HCT116 (cell line): ENCODE data around the gene LRRK1. TPM values are rescaled to one million over a fixed set of nuclear protein-coding genes. Genes with fewer than 3 reads are reported as not detected.

Experiments
- ATAC-seq: fragments of 200-7000 bp; cut with Tn5 transposase; 2 replicates; pipeline ENCODE4 v1.9.1; 2020; ENCODE audit warnings: mild to moderate bottlenecking, moderate library complexity
- BruUV-seq: library from RNA; stranded (reverse); fragments of 400-500 nt; replicated peaks from 2 replicates; lab custom pipeline; 2021; lab: Mats Ljungman, UMichigan
- CTCF ChIA-PET: fragments of 300-600 bp; sonication (Branson Sonifier 250); formaldehyde crosslinking; loops from one replicate; lab custom pipeline; 2021; ENCODE audit warnings: antibody characterized with exemption; lab: Charles Lee
- POLR2A ChIA-PET: fragments of 300-600, 350-600 bp; sonication (Branson Sonifier 250); formaldehyde crosslinking; loops from one replicate; lab custom pipeline; 2021; ENCODE audit warnings: antibody characterized with exemption; lab: Charles Lee
- RAD21 ChIA-PET, 2 experiments: fragments of 300-600 bp; sonication (Branson Sonifier 250); formaldehyde crosslinking; loops; one replicate each; lab custom pipeline; 2023; ENCODE audit warnings: low total read pairs in 2 of 2; ENCODE audit not compliant: uncharacterized antibody in 2 of 2, unreplicated experiment in 2 of 2, low non-redundant PET in 1 of 2; lab: Charles Lee
- DNase-seq: peaks from one replicate; pipeline ENCODE4 v3.0.0-alpha.2; 2010; ENCODE audit warnings: low read depth, low spot score
- H2AFZ ChIP-seq: fragments of 200-600 bp; shearing (Covaris generic), sonication (generic); 2 replicates; pipeline ENCODE4 v1.6.1; 2017; ENCODE audit warnings: low read depth, mixed run types, mixed read lengths, antibody characterized with exemption, low read length; ENCODE audit not compliant: poor library complexity, severe bottlenecking
- H3K27ac ChIP-seq: 2 replicates; pipeline ENCODE4 v1.5.1; 2012; ENCODE audit warnings: low read depth, low read length
- H3K27me3 ChIP-seq: fragments of 200-600 bp; sonication (generic); 2 replicates; pipeline ENCODE4 v1.6.1; 2016; ENCODE audit warnings: mixed run types, low read length, mixed read lengths; ENCODE audit not compliant: insufficient read depth
- H3K36me3 ChIP-seq, 2 experiments: fragments of 200-500 bp in 1 of 2; fragments of 200-600 bp in 1 of 2; sonication (Bioruptor generic) in 1 of 2; sonication (generic) in 1 of 2; 2 replicates each; pipeline versions ENCODE4 v1.5.1 to v1.6.1; 2014 to 2016; ENCODE audit warnings: low read length in 2 of 2, inconsistent platforms in 1 of 2, mixed read lengths in 1 of 2, mixed run types in 1 of 2; ENCODE audit not compliant: insufficient read depth in 2 of 2, control insufficient read depth in 1 of 2
- H3K4me1 ChIP-seq, 2 experiments: fragments of 200-600 bp in 1 of 2; sonication (generic) in 1 of 2; 2 replicates each; pipeline versions ENCODE4 v1.5.1 to v1.6.1; 2012 to 2017; ENCODE audit warnings: low read length in 2 of 2, inconsistent platforms in 1 of 2, mild to moderate bottlenecking in 1 of 2, mixed read lengths in 1 of 2, mixed run types in 1 of 2, moderate library complexity in 1 of 2; ENCODE audit not compliant: insufficient read depth in 2 of 2, control insufficient read depth in 1 of 2
- H3K4me2 ChIP-seq: fragments of 200-600 bp; sonication (generic); 2 replicates; pipeline ENCODE4 v1.6.1; 2017; ENCODE audit warnings: mixed run types, low read length, mixed read lengths
- H3K4me3 ChIP-seq, 2 experiments: fragments of 200-600 bp in 1 of 2; sonication (generic) in 1 of 2; replicated peaks in 1 of 2; 2 replicates each; pipeline ENCODE4 v1.5.1; 2011 to 2016; ENCODE audit warnings: low read length in 2 of 2, control low read depth in 1 of 2, low read depth in 1 of 2, mild to moderate bottlenecking in 1 of 2, mixed read lengths in 1 of 2, mixed run types in 1 of 2
- H3K79me2 ChIP-seq: fragments of 200-600 bp; sonication (generic); 2 replicates; pipeline ENCODE4 v1.6.1; 2017; ENCODE audit warnings: mild to moderate bottlenecking, mixed run types, low read length, moderate library complexity, mixed read lengths; ENCODE audit not compliant: insufficient read depth
- H3K9ac ChIP-seq: fragments of 200-600 bp; sonication (generic); 2 replicates; pipeline ENCODE4 v1.6.1; 2016; ENCODE audit warnings: low read length, mixed read lengths
- H3K9me2 ChIP-seq: fragments of 200-600 bp; sonication (generic), shearing (Covaris generic); 2 replicates; pipeline ENCODE4 v1.6.1; 2017; ENCODE audit warnings: mixed run types, mild to moderate bottlenecking, moderate library complexity; ENCODE audit not compliant: insufficient read depth
- H3K9me3 ChIP-seq, 2 experiments: fragments of 200-500 bp in 1 of 2; fragments of 200-600 bp in 1 of 2; sonication (Bioruptor generic) in 1 of 2; sonication (generic) in 1 of 2; 2 replicates each; pipeline ENCODE4 v1.6.1; 2014 to 2017; ENCODE audit warnings: low read length in 2 of 2, mixed read lengths in 2 of 2, inconsistent platforms in 1 of 2, low read depth in 1 of 2, mild to moderate bottlenecking in 1 of 2, mixed run types in 1 of 2, moderate library complexity in 1 of 2; ENCODE audit not compliant: control insufficient read depth in 1 of 2, insufficient read depth in 1 of 2
- H4K20me1 ChIP-seq: fragments of 200-600 bp; sonication (generic), shearing (Covaris generic); 2 replicates; pipeline ENCODE4 v1.6.1; 2017; ENCODE audit warnings: mixed run types, mild to moderate bottlenecking, moderate library complexity; ENCODE audit not compliant: insufficient read depth
- EGR1 ChIP-seq: IDR thresholded peaks from 2 replicates; pipeline ENCODE4 v1.6.1; 2012; ENCODE audit warnings: low read depth
- EZH2phosphoT487 ChIP-seq: fragments of 200-600 bp; IDR thresholded peaks from 2 replicates; pipeline ENCODE4 v1.6.1; 2018; ENCODE audit warnings: antibody characterized with exemption, borderline replicate concordance
- POLR2A ChIP-seq: IDR thresholded peaks from 2 replicates; pipeline ENCODE4 v1.7.0; 2011; ENCODE audit warnings: borderline replicate concordance; ENCODE audit not compliant: insufficient read depth, insufficient read length; ENCODE audit errors: extremely low read depth
- REST ChIP-seq: IDR thresholded peaks from 2 replicates; pipeline ENCODE4 v1.6.1; 2012; ENCODE audit warnings: low read depth
- SP1 ChIP-seq: IDR thresholded peaks from 2 replicates; pipeline ENCODE4 v1.6.1; 2012; ENCODE audit warnings: low read depth
- ZFX ChIP-seq: fragments of 450-650 bp; IDR thresholded peaks from 2 replicates; pipeline ENCODE4 v1.6.1; 2017
- ZNF274 ChIP-seq: fragments of 200-500 bp; sonication (Bioruptor generic); IDR thresholded peaks from 2 replicates; pipeline ENCODE4 v1.6.1; 2014; ENCODE audit warnings: mild to moderate bottlenecking, low read depth, low read length, inconsistent platforms
- intact Hi-C: fragments of 100-400 bp; cut with micrococcal nuclease; formaldehyde crosslinking; loops from 2 replicates; pipeline ENCODE4 v1.10.0; 2022
- total RNA-seq: library from RNA; stranded (reverse); gene quantifications from one replicate; pipeline ENCODE4 v1.2.1, GENCODE V29; 2021; ENCODE audit not compliant: unreplicated experiment

LRRK1 gene
- total RNA-seq, 1 experiment from 2014 or later: 21.6 TPM

- no peak for ATAC-seq
- no peak for TF ChIP-seq EZH2phosphoT487
- no peak for TF ChIP-seq REST
- no peak for TF ChIP-seq SP1
- no peak for TF ChIP-seq POLR2A
- TF ChIP-seq ZFX: no peak
- TF ChIP-seq EGR1: no peak
- TF ChIP-seq ZNF274: no peak
- H3K36me3 ChIP-seq: peaks cover 0 to 6% of the 10 kb centered on the region in 2 experiments; a peak in 2 of 4 replicates
- ChIA-PET CTCF (interaction anchor here (0.7 to 2.3 kb wide), 4 partner anchors 8 to 1098 kb away, joined by 3 to 14 read pairs (median 6); no protein-coding TSS in a partner anchor), RAD21 (interaction anchor here in 1 of 2 experiments (2.0 kb wide), 1 partner anchor 242 kb away, joined by 6 read pairs; no protein-coding TSS in a partner anchor), POLR2A (interaction anchor here (1.5 kb wide), 1 partner anchor 235 kb away, joined by 6 read pairs; the partner anchor contains the start of gene CHSY1)
- no peak overlapping the region for H3K9ac ChIP-seq
- BruUV-seq: no TSS peak
- H3K4me2 ChIP-seq: no peak overlapping the region
- no peak for DNase-seq
- intact Hi-C loops: loop anchor here (10.0 kb wide), 1 partner anchor 68 kb away; no protein-coding TSS in a partner anchor
- H3K79me2 ChIP-seq: no peaks in the 10 kb centered on the region
- H4K20me1 ChIP-seq: no peaks in the 10 kb centered on the region
- no peaks in the 10 kb centered on the region for H3K9me2 ChIP-seq
- no peaks in the 10 kb centered on the region for H3K27me3 ChIP-seq
- H2AFZ ChIP-seq: no peak overlapping the region
- H3K4me3 ChIP-seq: no peak overlapping the region
- no peaks in the 10 kb centered on the region for H3K4me1 ChIP-seq
- H3K27ac ChIP-seq: no peak overlapping the region
- H3K9me3 ChIP-seq: no peaks in the 10 kb centered on the region
Observed at GRCh38 chr15:101016581-101016980, 97.4 kb downstream of the LRRK1 start.
